ENCODE data around the gene PCDHB12.
"Not testable (repeated sequence)": the region's sequence is repeated elsewhere in the genome, so short reads cannot be mapped to it uniquely, and the experiment has no call there.

- TF ChIP-seq CTCF, EZH2 (IDR thresholded peaks at IDR 0.05): not testable (repeated sequence)
Measured at GRCh38 chr5:141177577-141178191, 30.8 kb upstream of the PCDHB12 start, which contains the start of gene PCDHB8.
